ENCODE results near the gene GIGYF2.

GIGYF2 gene

GRCh38 chr2:232908695-232909094 is 211.6 kb downstream of the GIGYF2 start:
- TF ChIP-seq ZFX (IDR thresholded peaks at IDR 0.05) (no peak), CTCF (conservative IDR thresholded peaks at IDR 0.05) (no peak)
- H3K27ac ChIP-seq: no peak overlapping the region
